Measurements from ENCODE around the gene WFIKKN1. TPM values are rescaled to one million over a fixed set of nuclear protein-coding genes. Genes with fewer than 3 reads are reported as not detected.

Gene WFIKKN1
- total and polyA plus RNA-seq, 2 of the 13 experiments (the other 11 are each of a cell fraction or from before 2014, with no cell fraction given) = 1.7 to 4.9 TPM

GRCh38 chr16:630815-631405, at the start of gene WFIKKN1 (continued):
- no peak for TF ChIP-seq ZNF574 (CRISPR knock-in tag; IDR thresholded peaks at IDR 0.05)
- no peak for TF ChIP-seq U2AF2 (IDR thresholded peaks at IDR 0.05; ENCODE audit: low read depth, low read length)
- TF ChIP-seq RBM22 (optimal IDR thresholded peaks at IDR 0.05; ENCODE audit: low read length) = peak; percentile 8
- 0 out of 2 replicates have a peak, but pooled peaks have one; percentile 54 for TF ChIP-seq SNAPC4 (CRISPR knock-in tag; IDR thresholded peaks at IDR 0.05)
- TF ChIP-seq ERF (CRISPR knock-in tag; IDR thresholded peaks at IDR 0.05) = peak; percentile 15; the same call in 1 of the 2 replicates
- no peak for TF ChIP-seq KIAA2018 (CRISPR knock-in tag; IDR thresholded peaks at IDR 0.05; ENCODE audit: borderline replicate concordance)
- no peak for TF ChIP-seq ZNF547 (CRISPR knock-in tag; IDR thresholded peaks at IDR 0.05)
- TF ChIP-seq GMEB1 (CRISPR knock-in tag; IDR thresholded peaks at IDR 0.05; ENCODE audit: borderline replicate concordance) = no peak; the same call in 1 of the 2 replicates
